NCI-H2107 (cell line): ENCODE measurements around the gene ZPBP2.

Experiments used
- DNase-seq: peaks from one replicate; lab custom pipeline; 2025; lab: John Stamatoyannopoulos, UW

The ZPBP2 gene

GRCh38 chr17:39913989-39914388 is 46.0 kb downstream of the ZPBP2 start:
- no peak for DNase-seq

- DNase-seq, result no peak
Observed at GRCh38 chr17:39915559-39915958, 47.6 kb downstream of the ZPBP2 start.

GRCh38 chr17:39916918-39917317 is 48.9 kb downstream of the ZPBP2 start:
- DNase-seq, result no peak

- no peak for DNase-seq
Observed at GRCh38 chr17:39919087-39919683, 51.2 kb downstream of the ZPBP2 start.

GRCh38 chr17:39920218-39921210 is 52.5 kb downstream of the ZPBP2 start:
- DNase-seq, result no peak

GRCh38 chr17:39921323-39921722 is 53.3 kb downstream of the ZPBP2 start:
- DNase-seq, result no peak

- DNase-seq, result no peak
Observed at GRCh38 chr17:39922006-39922405, 54.0 kb downstream of the ZPBP2 start.

- no peak for DNase-seq
Observed at GRCh38 chr17:39923230-39923629, 55.2 kb downstream of the ZPBP2 start.

GRCh38 chr17:39923836-39924690 is 56.1 kb downstream of the ZPBP2 start:
- no peak for DNase-seq

- no peak for DNase-seq
Observed at GRCh38 chr17:39924691-39925055, 56.7 kb downstream of the ZPBP2 start.

GRCh38 chr17:39925282-39926134 is 57.5 kb downstream of the ZPBP2 start:
- DNase-seq, result no peak

GRCh38 chr17:39926135-39926587 is 58.2 kb downstream of the ZPBP2 start:
- no peak for DNase-seq

- DNase-seq, result no peak
Observed at GRCh38 chr17:39926588-39927100, 58.6 kb downstream of the ZPBP2 start.
